ENCODE results near the gene CLCN6. TPM values are rescaled to one million over a fixed set of nuclear protein-coding genes. Genes with fewer than 3 reads are reported as not detected.

Gene CLCN6
- total and polyA plus RNA-seq, 2 of the 13 experiments (the other 11 are each of a cell fraction or from before 2014, with no cell fraction given), result 14.9 to 19.3 TPM

GRCh38 chr1:11842154-11843041, 36.4 kb downstream of the CLCN6 start (continued):
- no peak for TF ChIP-seq SRSF4 (IDR thresholded peaks at IDR 0.05; ENCODE audit: low read depth, low read length, poor library complexity, severe bottlenecking)
- TF ChIP-seq ZFP82 (CRISPR knock-in tag; IDR thresholded peaks at IDR 0.05; ENCODE audit: borderline replicate concordance), result no peak
- 0 out of 2 replicates have a peak, but pooled peaks have one; percentile 49 for TF ChIP-seq ZNF547 (CRISPR knock-in tag; IDR thresholded peaks at IDR 0.05)
- TF ChIP-seq, protein P1, sequence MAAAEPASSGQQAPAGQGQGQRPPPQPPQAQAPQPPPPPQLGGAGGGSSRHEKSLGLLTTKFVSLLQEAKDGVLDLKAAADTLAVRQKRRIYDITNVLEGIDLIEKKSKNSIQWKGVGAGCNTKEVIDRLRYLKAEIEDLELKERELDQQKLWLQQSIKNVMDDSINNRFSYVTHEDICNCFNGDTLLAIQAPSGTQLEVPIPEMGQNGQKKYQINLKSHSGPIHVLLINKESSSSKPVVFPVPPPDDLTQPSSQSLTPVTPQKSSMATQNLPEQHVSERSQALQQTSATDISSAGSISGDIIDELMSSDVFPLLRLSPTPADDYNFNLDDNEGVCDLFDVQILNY (CRISPR knock-in tag; conservative IDR thresholded peaks at IDR 0.05), result no peak
- TF ChIP-seq ZNF263 (CRISPR knock-in tag; IDR thresholded peaks at IDR 0.05), result no peak
- TF ChIP-seq ZNF180 (CRISPR knock-in tag; IDR thresholded peaks at IDR 0.05; ENCODE audit: borderline replicate concordance, low read depth), result no peak
- peak; percentile 86 for TF ChIP-seq ZNF362 (CRISPR knock-in tag; IDR thresholded peaks at IDR 0.05; ENCODE audit: borderline replicate concordance)
- TF ChIP-seq ZNF792 (CRISPR knock-in tag; IDR thresholded peaks at IDR 0.05), result peak; percentile 15; the same call in 1 of the 2 replicates
- TF ChIP-seq DPF2 (CRISPR knock-in tag; IDR thresholded peaks at IDR 0.05; ENCODE audit: borderline replicate concordance, low read depth), result peak; percentile 96
- 0 out of 2 replicates have a peak, but pooled peaks have one; percentile 46 for TF ChIP-seq ZHX2 (IDR thresholded peaks at IDR 0.05; ENCODE audit: low read depth)
- TF ChIP-seq ZHX2 (CRISPR knock-in tag; IDR thresholded peaks at IDR 0.05; ENCODE audit: borderline replicate concordance), result no peak
- TF ChIP-seq ZNF782 (CRISPR knock-in tag; IDR thresholded peaks at IDR 0.05; ENCODE audit: borderline replicate concordance), result peak; percentile 20; the same call in 1 of the 2 replicates
- peak; percentile 99 for TF ChIP-seq CEBPB (IDR thresholded peaks at IDR 0.05; ENCODE audit: borderline replicate concordance, low read depth, low read length)
- peak; percentile 48 for TF ChIP-seq SMAD3 (CRISPR knock-in tag; IDR thresholded peaks at IDR 0.05)
- TF ChIP-seq, protein P2, sequence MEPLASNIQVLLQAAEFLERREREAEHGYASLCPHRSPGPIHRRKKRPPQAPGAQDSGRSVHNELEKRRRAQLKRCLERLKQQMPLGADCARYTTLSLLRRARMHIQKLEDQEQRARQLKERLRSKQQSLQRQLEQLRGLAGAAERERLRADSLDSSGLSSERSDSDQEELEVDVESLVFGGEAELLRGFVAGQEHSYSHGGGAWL (CRISPR knock-in tag; IDR thresholded peaks at IDR 0.05), result no peak
- TF ChIP-seq SALL2 (CRISPR knock-in tag; IDR thresholded peaks at IDR 0.05), result peak; percentile 61; the same call in 1 of the 2 replicates
- no peak for TF ChIP-seq ZNF44 (CRISPR knock-in tag; IDR thresholded peaks at IDR 0.05)
- TF ChIP-seq SNAI1 (CRISPR knock-in tag; IDR thresholded peaks at IDR 0.05; ENCODE audit: borderline replicate concordance), result no peak
- no peak for TF ChIP-seq ZNF850 (CRISPR knock-in tag; conservative IDR thresholded peaks at IDR 0.05)
- TF ChIP-seq ZNF737 (CRISPR knock-in tag; IDR thresholded peaks at IDR 0.05; ENCODE audit: borderline replicate concordance), result peak; percentile 86; the same call in 1 of the 2 replicates
- peak; percentile 82 for TF ChIP-seq MYC (CRISPR knock-in tag; IDR thresholded peaks at IDR 0.05; ENCODE audit: borderline replicate concordance)

All from HepG2 (cell line).